Measurements from ENCODE around the gene LIN54.

DNA sequence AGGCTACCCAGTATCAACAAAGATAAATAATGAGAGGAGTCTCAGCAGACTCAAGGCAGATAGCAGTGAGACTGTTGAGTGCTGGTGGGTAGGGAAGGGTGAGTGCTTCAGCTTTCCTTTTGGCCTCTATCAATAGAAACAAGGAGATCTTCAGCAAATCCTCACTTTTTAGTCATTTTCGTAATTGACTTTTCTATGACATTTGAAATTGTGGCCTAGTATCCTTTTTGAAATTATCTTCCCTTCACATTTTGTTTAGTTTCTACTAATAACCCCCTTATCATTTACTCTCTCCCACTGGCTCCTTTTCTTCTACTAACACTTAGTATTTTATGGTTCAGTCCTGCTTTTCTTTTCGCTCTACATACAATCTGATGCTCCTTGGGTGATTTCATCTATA lies 44.9 kb downstream of the LIN54 start:
- TF ChIP-seq, protein P1, sequence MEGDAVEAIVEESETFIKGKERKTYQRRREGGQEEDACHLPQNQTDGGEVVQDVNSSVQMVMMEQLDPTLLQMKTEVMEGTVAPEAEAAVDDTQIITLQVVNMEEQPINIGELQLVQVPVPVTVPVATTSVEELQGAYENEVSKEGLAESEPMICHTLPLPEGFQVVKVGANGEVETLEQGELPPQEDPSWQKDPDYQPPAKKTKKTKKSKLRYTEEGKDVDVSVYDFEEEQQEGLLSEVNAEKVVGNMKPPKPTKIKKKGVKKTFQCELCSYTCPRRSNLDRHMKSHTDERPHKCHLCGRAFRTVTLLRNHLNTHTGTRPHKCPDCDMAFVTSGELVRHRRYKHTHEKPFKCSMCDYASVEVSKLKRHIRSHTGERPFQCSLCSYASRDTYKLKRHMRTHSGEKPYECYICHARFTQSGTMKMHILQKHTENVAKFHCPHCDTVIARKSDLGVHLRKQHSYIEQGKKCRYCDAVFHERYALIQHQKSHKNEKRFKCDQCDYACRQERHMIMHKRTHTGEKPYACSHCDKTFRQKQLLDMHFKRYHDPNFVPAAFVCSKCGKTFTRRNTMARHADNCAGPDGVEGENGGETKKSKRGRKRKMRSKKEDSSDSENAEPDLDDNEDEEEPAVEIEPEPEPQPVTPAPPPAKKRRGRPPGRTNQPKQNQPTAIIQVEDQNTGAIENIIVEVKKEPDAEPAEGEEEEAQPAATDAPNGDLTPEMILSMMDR (conservative IDR thresholded peaks at IDR 0.05 in 1 of 2, IDR thresholded peaks at IDR 0.05 in 1 of 2; ENCODE audit: extremely low read depth in 1 of 2, insufficient read depth in 1 of 2, low read depth in 1 of 2, low read length in 2 of 2), result no peak
- TF ChIP-seq EZH2 (IDR thresholded peaks at IDR 0.05; ENCODE audit: borderline replicate concordance, low read length), result no peak
